ENCODE results near the gene KPNB1.

Gene KPNB1

GRCh38 chr17:47649153-47649971 is at the start of gene KPNB1:
TSS of gene KPNB1 (plus strand) at chr17:47649919. CDS start at chr17:47650245, 326 bp downstream.
- DNase-seq, result peak; percentile 100

DNA sequence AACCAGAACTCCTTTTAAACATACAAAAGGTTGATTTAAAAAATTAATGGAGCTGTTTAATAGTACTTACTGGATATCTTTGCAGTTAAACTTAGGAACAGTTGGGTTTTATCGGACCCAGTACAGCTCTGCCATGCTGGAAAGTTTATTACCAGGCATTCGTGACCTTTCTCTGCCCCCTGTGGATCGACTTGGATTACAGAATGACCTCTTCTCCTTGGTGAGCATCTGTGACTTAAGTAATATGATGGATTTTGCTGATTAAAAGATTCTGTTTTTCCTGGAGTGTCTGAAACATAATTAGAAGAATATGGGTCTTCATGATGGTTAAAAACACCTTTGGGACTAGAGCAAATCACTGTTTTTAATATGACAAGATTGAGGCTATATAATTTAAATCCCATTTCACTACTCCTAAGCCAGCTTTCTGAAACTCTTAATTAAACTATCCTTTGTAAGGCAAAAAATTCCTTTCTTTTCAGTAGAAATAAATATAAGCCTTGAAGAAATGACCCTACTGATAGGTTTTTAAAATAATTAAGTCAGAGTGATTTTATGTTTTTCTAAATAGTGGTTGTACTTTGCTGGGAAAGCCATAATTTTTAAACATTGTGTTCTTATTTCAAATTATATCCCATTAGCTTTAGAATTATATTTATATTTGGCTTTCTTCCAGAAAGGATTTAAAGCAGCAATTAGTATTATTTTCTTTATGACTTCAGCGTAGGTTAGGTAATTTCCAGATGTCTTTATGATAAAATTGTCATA is 45.7 kb upstream of the KPNB1 start:
- DNase-seq, result no peak

DNA sequence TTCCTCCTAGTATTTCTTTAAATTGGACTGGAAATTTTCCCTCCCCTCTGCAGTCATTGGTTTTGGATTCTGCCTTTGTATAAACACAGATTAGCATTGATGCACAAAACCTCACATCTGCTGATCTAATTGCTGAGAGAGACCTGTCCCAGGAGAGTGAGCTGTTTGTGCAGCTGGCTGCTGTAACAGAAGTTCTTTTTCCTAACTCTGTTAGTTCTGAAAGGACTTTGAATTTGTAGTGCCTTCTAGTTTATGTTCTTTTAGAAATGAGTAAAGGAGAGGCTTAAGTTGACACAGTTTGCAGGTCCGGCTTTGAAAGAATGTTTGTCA is 45.2 kb upstream of the KPNB1 start:
- peak; percentile 75 for DNase-seq

- DNase-seq, result no peak
Observed at GRCh38 chr17:47605011-47605410, 44.7 kb upstream of the KPNB1 start.

DNA sequence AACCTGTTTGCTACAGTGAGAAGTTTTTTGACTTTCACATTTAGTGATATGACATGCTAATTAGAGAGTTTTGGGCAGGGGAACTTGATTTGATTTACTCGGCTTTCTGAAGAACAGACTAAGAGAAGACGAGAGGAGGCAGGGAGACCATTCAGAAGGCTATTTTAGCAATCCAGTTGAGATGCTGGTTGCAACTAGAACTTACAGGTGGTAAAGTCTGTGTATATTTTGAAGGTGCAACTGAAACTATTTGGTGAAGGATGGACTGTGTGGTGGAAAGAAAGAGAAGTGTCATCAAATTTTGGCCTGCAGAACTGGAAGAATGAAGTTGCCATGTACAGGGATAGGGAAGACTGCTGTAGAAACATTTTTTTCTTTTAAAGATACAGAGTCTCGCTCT is 42.2 kb upstream of the KPNB1 start:
- DNase-seq, result no peak

GRCh38 chr17:47611372-47612350 is 38.1 kb upstream of the KPNB1 start:
- DNase-seq, result no peak

DNA sequence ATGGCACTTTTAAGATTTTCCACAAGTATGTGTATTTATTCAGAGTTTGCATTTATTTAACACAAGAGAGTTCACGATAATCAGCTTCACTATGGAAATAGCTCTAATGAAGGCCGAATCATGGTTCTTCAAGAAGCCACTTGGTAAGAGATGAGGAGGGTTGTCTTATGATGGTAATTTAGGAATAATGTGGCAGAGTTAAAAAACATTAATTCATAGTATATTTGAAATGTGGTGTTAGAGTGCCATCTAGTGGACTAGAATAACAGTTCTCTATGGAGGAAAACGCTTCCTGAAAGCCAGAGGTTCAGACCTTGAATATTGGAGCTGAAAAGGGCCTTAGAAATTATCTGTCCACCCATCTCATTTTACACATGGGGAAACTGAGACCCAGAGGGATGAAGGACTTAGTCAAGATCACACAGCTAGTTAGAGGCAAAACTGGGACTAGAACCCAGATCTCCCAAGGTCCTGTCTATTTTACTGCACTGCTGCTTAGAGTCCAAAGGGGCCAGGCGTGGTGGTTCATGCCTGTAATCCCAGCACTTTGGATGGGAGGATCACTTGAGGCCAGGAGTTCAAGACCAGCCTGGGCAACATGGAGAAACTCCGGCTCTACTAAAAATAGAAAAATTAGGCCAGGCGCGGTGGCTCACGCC is 33.8 kb upstream of the KPNB1 start:
- DNase-seq, result no peak

DNA sequence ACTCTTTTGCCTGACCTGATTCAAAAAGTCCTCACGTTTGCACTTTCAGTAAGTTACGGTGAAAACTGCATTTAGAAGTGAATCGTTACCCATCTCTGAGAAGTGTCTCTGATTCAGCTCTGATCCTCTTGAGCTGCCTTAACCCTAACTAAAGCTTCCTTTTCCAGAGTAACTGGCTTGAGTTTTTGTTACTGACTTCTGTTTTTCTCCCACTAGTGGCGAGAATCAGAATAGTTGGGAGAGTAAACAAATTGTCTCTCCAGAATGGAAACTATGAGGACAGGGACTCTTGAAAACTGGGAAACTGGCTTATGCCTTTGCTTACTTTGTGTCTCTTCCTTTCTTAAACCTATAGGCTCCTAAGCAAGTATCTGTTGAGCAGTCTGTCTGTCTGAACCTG is 31.3 kb upstream of the KPNB1 start:
- no peak for DNase-seq

GRCh38 chr17:47620503-47621245 is 29.0 kb upstream of the KPNB1 start:
- no peak for DNase-seq

GRCh38 chr17:47621293-47622179 is 28.2 kb upstream of the KPNB1 start:
- DNase-seq, result peak; percentile 26

DNA sequence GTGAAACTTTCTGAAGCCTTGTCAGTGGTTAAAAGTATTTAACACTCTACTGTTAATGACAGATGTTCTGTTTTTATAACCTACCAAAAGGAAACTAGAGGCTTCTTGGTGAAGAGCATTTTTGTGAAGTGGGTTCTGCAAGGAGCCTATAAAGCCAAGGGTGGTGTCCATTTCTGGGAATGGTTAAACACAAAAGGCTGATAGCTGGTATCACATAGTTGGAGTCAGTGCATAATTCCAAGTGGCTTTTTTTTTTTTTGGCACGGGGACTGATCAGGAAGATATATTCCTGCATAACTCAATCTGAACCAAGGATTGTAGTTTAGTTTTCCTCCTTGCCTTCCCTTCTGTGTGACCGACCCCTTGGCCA is 27.6 kb upstream of the KPNB1 start:
- no peak for DNase-seq

DNA sequence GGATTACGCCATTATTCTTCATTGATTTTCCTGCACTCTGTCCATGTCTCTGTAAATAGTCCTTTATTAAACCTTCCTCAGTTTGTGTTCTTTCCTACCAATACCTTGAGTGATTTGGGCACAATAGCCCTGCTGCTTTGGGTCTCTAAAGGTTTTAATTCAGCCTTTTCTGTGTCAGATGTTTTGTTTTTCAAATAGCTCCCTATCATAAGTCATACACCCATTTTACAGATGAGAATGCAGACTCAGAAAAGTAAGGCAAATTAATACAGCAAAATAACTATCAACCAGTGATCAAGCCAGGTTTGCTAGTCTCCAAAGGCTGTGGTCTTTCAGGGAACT is 25.0 kb upstream of the KPNB1 start:
- DNase-seq, result no peak

DNA sequence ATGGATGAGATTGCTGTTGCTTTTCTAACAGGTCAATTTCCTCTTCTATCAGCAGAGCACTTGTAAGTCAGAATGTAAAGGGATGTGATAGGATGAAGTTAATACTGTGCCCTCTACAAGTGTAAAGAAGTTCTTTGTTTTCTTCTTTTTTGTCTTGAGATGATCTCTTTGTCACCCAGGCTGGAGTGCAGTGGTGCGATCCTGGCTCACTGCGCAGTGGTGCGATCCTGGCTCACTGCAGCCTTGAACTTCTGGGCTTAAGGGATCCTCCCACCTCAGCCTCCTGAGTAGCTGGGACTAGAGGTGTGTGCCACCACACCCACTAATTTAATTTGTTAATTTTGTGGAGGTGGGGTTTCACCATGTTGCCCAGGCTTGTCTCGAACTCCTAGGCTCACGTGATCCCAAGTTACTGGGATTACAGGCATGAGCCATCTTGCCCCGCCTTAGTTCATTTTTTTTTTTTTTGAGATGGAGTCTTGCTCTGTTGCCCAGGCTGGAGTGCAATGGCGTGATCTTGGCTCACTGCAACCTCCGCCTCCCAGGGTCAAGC is 21.6 kb upstream of the KPNB1 start:
- no peak for DNase-seq

GRCh38 chr17:47629826-47630225 is 19.9 kb upstream of the KPNB1 start:
- no peak for DNase-seq

DNA sequence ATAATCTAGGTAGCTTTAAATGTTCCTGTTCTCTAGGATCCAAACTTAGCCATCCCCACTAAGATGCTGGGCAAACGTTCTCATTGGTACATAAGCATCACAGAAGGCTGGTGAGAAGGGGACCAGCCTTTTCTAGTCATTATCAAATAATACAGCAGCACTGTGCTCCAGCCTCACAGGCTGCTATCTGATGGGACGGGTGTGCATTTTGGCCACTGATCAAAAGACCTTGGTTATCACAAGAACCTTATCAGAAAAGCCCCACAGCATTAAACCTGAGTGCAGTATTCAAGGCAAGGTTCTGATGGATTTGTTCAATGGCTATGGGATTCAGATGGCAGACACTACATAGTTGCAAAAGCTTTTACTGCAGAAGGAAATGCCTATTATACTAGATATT is 19.1 kb upstream of the KPNB1 start:
- DNase-seq, result no peak

DNA sequence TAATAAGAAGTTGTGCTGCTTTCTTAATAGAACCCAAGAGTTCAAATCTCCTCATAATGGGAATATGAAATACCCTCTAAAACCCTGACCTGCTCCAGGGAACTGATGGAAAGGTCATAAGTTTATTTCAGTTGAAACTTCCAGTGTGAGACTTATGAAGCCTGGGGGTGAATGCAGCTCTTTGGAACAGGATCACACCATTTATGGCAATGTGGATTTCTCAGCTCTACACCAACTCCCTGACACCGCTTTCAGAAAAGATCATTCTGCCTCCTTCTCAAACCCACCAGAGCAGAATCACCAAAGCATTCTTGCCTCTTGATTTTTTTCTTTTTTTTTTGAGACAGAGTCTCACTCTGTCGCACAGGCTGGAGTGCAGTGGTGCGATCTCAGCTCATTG is 16.7 kb upstream of the KPNB1 start:
- no peak for DNase-seq

- DNase-seq, result no peak
Observed at GRCh38 chr17:47633996-47634395, 15.7 kb upstream of the KPNB1 start.

GRCh38 chr17:47634870-47635269 is 14.8 kb upstream of the KPNB1 start:
- DNase-seq, result no peak

- DNase-seq, result no peak
Observed at GRCh38 chr17:47635734-47636133, 14.0 kb upstream of the KPNB1 start.

DNA sequence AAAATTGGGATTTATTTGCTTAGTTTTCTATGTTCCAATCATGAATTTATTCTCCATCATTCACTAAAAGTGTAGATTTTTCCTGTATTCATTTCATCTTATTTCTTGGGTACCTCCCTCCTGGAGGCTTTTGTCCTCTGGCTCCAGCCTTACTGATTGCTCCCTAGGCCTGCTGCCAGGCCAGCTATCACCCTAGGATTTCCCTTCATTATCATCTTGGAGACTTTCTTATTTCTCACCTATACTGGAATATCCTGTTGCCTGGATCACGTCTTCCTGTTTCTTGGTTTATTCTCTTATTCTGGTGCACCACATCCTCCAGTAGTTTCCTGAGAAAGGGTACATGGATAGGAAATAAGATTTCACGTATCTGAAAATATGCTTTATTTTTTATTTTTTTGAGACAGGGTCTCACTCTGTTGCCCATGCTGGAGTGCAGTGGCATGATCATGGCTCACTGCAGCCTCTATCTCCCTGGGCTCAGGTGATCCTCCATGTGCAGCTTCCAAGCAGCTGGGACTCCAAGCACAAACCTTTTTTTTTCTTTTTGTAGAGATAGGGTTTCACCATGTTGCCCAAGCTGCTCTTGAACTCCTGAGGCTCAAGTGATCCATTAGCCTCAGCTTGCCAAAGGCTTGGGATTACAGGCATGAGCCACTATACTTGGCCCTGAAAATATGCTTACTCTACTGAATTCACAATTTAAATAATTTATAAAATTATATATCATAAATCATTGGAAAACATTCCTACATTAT is 13.3 kb upstream of the KPNB1 start:
- DNase-seq, result no peak

Measured in femur (tissue), 1 donor.